Left ventricle myocardium inferior (tissue), 1 donor: ENCODE results near the gene ALPG. TPM values are rescaled to one million over a fixed set of nuclear protein-coding genes. Genes with fewer than 3 reads are reported as not detected.

Source experiments
- DNase-seq: peaks from one replicate; pipeline ENCODE4 v3.0.0-alpha.2; 2020
- H3K27ac ChIP-seq: fragments of 200-600 bp; replicated peaks from 2 replicates; pipeline ENCODE4 v1.8.0; 2021
- H3K27me3 ChIP-seq: fragments of 200-600 bp; 2 replicates; pipeline ENCODE4 v1.8.0; 2021; ENCODE audit warnings: low read depth
- H3K36me3 ChIP-seq: fragments of 200-600 bp; 2 replicates; pipeline ENCODE4 v1.8.0; 2021
- H3K4me1 ChIP-seq: fragments of 200-600 bp; 2 replicates; pipeline ENCODE4 v1.8.0; 2021
- H3K4me3 ChIP-seq: fragments of 200-600 bp; 2 replicates; pipeline ENCODE4 v1.8.0; 2021; ENCODE audit warnings: mild to moderate bottlenecking, moderate library complexity
- H3K9me3 ChIP-seq: fragments of 200-600 bp; replicated peaks from 2 replicates; pipeline ENCODE4 v1.8.0; 2021
- CTCF ChIP-seq: fragments of 200-600 bp; IDR thresholded peaks from 2 replicates; pipeline ENCODE4 v1.8.0; 2021; ENCODE audit warnings: antibody characterized with exemption, mild to moderate bottlenecking, borderline replicate concordance
- intact Hi-C: fragments of 100-400 bp; cut with micrococcal nuclease; formaldehyde crosslinking; loops from one replicate; pipeline ENCODE4 v1.11.0; 2022
- total RNA-seq: library from RNA; stranded (reverse); fragmentation: NEBNext Ultra II Directional; extraction: Animal tissue kit (Norgen Biotek cat#: 25700); gene quantifications from one replicate; pipeline ENCODE4 v1.2.1, GENCODE V29; 2021
- donor health status: DM: no; HTN: yes; CAD: no; lungs with severe emphysema.

Gene ALPG
- total RNA-seq, 1 donor from 2014 or later: not detected

- no peak overlapping the region for H3K4me3 ChIP-seq
- TF ChIP-seq CTCF: no peak
- H3K36me3 ChIP-seq: no peaks in the 10 kb centered on the region
- intact Hi-C loops: no loop called here
- H3K4me1 ChIP-seq: no peaks in the 10 kb centered on the region
- no peaks in the 10 kb centered on the region for H3K9me3 ChIP-seq
- DNase-seq: no peak
- peaks cover 59% of the 10 kb centered on the region for H3K27me3 ChIP-seq
- no peak overlapping the region for H3K27ac ChIP-seq
These were observed 48.0 kb downstream of the ALPG start for GRCh38 chr2:232454630-232455029.

- H3K4me3 ChIP-seq: no peak within 1 kb of the TSS
- DNase-seq: no peak
- intact Hi-C loops: no loop called here
These were observed 49.0 kb downstream of the ALPG start, which contains the start of gene ALPI for GRCh38 chr2:232455426-232456255. Gene ALPI, plus strand, starts transcription at chr2:232456153. Its CDS starts 47 bp downstream, at chr2:232456200.

GRCh38 chr2:232456296-232457120 lies 49.9 kb downstream of the ALPG start:
- H3K27me3 ChIP-seq: peaks cover 76% of the 10 kb centered on the region
- no peak for DNase-seq

More at GRCh38 chr2:232455426-232456255, 49.0 kb downstream of the ALPG start, which contains the start of gene ALPI:
- H3K27ac ChIP-seq: no peak within 1 kb of the TSS
- H3K4me1 ChIP-seq: no peaks in the 10 kb centered on the region
- no peak for TF ChIP-seq CTCF
- no peaks in the 10 kb centered on the region for H3K9me3 ChIP-seq
- peaks cover 68% of the 10 kb centered on the region for H3K27me3 ChIP-seq
- no peaks in the 10 kb centered on the region for H3K36me3 ChIP-seq

GRCh38 chr2:232457121-232458011 lies 50.7 kb downstream of the ALPG start:
- H3K9me3 ChIP-seq: no peaks in the 10 kb centered on the region
- no peak overlapping the region for H3K4me3 ChIP-seq
- H3K27ac ChIP-seq: no peak overlapping the region
- H3K36me3 ChIP-seq: no peaks in the 10 kb centered on the region
- TF ChIP-seq CTCF: no peak
- no peak for DNase-seq
- peaks cover 85% of the 10 kb centered on the region for H3K27me3 ChIP-seq
- intact Hi-C loops: no loop called here
- no peaks in the 10 kb centered on the region for H3K4me1 ChIP-seq

More at GRCh38 chr2:232456296-232457120, 49.9 kb downstream of the ALPG start:
- H3K4me1 ChIP-seq: no peaks in the 10 kb centered on the region
- no peak overlapping the region for H3K27ac ChIP-seq
- H3K9me3 ChIP-seq: no peaks in the 10 kb centered on the region
- intact Hi-C loops: no loop called here
- no peak overlapping the region for H3K4me3 ChIP-seq
- no peak for TF ChIP-seq CTCF
- H3K36me3 ChIP-seq: no peaks in the 10 kb centered on the region
